K562 (cell line): ENCODE results near the gene TRDN. TPM values are rescaled to one million over a fixed set of nuclear protein-coding genes. Genes with fewer than 3 reads are reported as not detected.
A peak's percentile ranks its signal among the peaks of the same experiment; 100 is the strongest.

Source experiments
- ATAC-seq: fragments of 200-7000 bp; cut with Tn5 transposase; 3 replicates; pipeline ENCODE4 v1.9.1; 2020; ENCODE audit warnings: moderate library complexity
- BruUV-seq: library from RNA; stranded (reverse); fragments of 400-500 nt; replicated peaks from 2 replicates; lab custom pipeline; 2021; lab: Mats Ljungman, UMichigan
- CTCF ChIA-PET: fragments of 300-600 bp; formaldehyde crosslinking; extraction: SDS; loops from one replicate; lab custom pipeline; 2021; ENCODE audit warnings: low intra/inter-chr PET ratio; lab: Yijun Ruan, JAX
- POLR2A ChIA-PET: fragments of 300-600, 350-650 bp; sonication (Branson Sonifier 250); formaldehyde crosslinking; extraction: SDS; loops from one replicate; lab custom pipeline; 2021; ENCODE audit warnings: antibody characterized with exemption, inconsistent platforms; lab: Yijun Ruan, JAX
- DNase-seq, 4 experiments: peaks; one replicate each; pipeline versions ENCODE4 v3.0.0 to v3.0.0-alpha.2; 2011 to 2018; ENCODE audit warnings: low spot score in 3 of 4, mixed read lengths in 3 of 4; ENCODE audit errors: extremely low read depth in 1 of 4
- FAIRE-seq: peaks from 2 replicates; lab custom pipeline; 2011; peaks lifted over from hg19 to GRCh38; lab: Jason Lieb, UNC
- H2AFZ ChIP-seq: 2 replicates; pipeline ENCODE4 v1.6.0; 2011; ENCODE audit warnings: low read depth, low read length, control low read depth, inconsistent platforms
- H3K27ac ChIP-seq: fragments of 200-600 bp; 3 replicates; pipeline ENCODE4 v1.8.0; 2011; ENCODE audit warnings: low read depth, mild to moderate bottlenecking, control low read depth, inconsistent platforms, low read length, moderate library complexity, mixed read lengths; ENCODE audit errors: extremely low read depth
- H3K27me3 ChIP-seq, 2 experiments: fragments of 300-600 bp in 1 of 2; 2 replicates in 1 of 2; 3 replicates in 1 of 2; pipeline versions ENCODE4 v1.6.0 to v1.8.0; 2011; ENCODE audit warnings: inconsistent platforms in 2 of 2, low read length in 2 of 2, mild to moderate bottlenecking in 1 of 2, mixed read lengths in 1 of 2, moderate library complexity in 1 of 2; ENCODE audit not compliant: control insufficient read depth in 2 of 2, insufficient read depth in 2 of 2
- H3K36me3 ChIP-seq: fragments of 300-600 bp; 3 replicates; pipeline ENCODE4 v1.8.0; 2011; ENCODE audit warnings: mild to moderate bottlenecking, low read length, inconsistent platforms; ENCODE audit not compliant: control insufficient read depth, insufficient read depth
- H3K4me1 ChIP-seq, 2 experiments: fragments of 200-600 bp in 1 of 2; replicated peaks in 1 of 2; 2 replicates in 1 of 2; 3 replicates in 1 of 2; pipeline versions ENCODE4 v1.5.1 to v1.8.0; 2011; ENCODE audit warnings: inconsistent platforms in 2 of 2, low read length in 2 of 2, mild to moderate bottlenecking in 1 of 2, mixed read lengths in 1 of 2, moderate library complexity in 1 of 2; ENCODE audit not compliant: control insufficient read depth in 2 of 2, insufficient read depth in 2 of 2
- H3K4me2 ChIP-seq: 2 replicates; pipeline ENCODE4 v1.6.1; 2011; ENCODE audit warnings: low read length, control low read depth, inconsistent platforms, mixed read lengths; ENCODE audit not compliant: insufficient read depth
- H3K4me3 ChIP-seq: fragments of 200-600 bp; sonication (generic), shearing (Covaris generic); 2 replicates; pipeline ENCODE4 v1.5.1; 2016; ENCODE audit warnings: control low read depth, inconsistent platforms
- H3K79me2 ChIP-seq: fragments of 200-600 bp; 3 replicates; pipeline ENCODE4 v1.8.0; 2011; ENCODE audit warnings: low read length, inconsistent platforms; ENCODE audit not compliant: control insufficient read depth, insufficient read depth
- H3K9ac ChIP-seq, 2 experiments: 2 replicates each; pipeline versions ENCODE4 v1.6.0 to v1.6.1; 2011; ENCODE audit warnings: low read depth in 2 of 2, low read length in 2 of 2, control low read depth in 1 of 2, inconsistent platforms in 1 of 2, mild to moderate bottlenecking in 1 of 2, mixed read lengths in 1 of 2; ENCODE audit not compliant: insufficient read depth in 1 of 2
- H3K9me1 ChIP-seq: one replicate; pipeline ENCODE4 v1.6.0; 2011; ENCODE audit warnings: inconsistent platforms, mild to moderate bottlenecking, low read length, moderate library complexity; ENCODE audit not compliant: control insufficient read depth, insufficient read depth
- H3K9me3 ChIP-seq: replicated peaks from 2 replicates; pipeline ENCODE4 v1.5.1; 2011; ENCODE audit warnings: low read depth, low read length, inconsistent platforms; ENCODE audit not compliant: control insufficient read depth, insufficient read depth
- H4K20me1 ChIP-seq: replicated peaks from 2 replicates; pipeline ENCODE4 v1.6.1; 2011; ENCODE audit warnings: low read length, inconsistent platforms, mixed read lengths; ENCODE audit not compliant: control insufficient read depth, insufficient read depth
- ARID3A ChIP-seq: IDR thresholded peaks from 2 replicates; pipeline ENCODE4 v1.6.1; 2012; ENCODE audit warnings: low read depth, low read length, improper control_type of control experiment, borderline replicate concordance
- CTCF ChIP-seq, 3 experiments: IDR thresholded peaks in 2 of 3; conservative IDR thresholded peaks in 1 of 3; 2 replicates each; pipeline ENCODE4 v1.5.1; 2011 to 2012; ENCODE audit warnings: low read length in 3 of 3, mild to moderate bottlenecking in 3 of 3, control low read depth in 2 of 3, improper control_type of control experiment in 1 of 3, inconsistent platforms in 1 of 3, low read depth in 1 of 3, mixed read lengths in 1 of 3, moderate library complexity in 1 of 3; ENCODE audit not compliant: insufficient read depth in 2 of 3
- RAD21 ChIP-seq, 2 experiments: fragments of 250-450 bp in 1 of 2; fragments of 450-650 bp in 1 of 2; sonication (Bioruptor Pico) in 1 of 2; formaldehyde crosslinking in 1 of 2; IDR thresholded peaks in 1 of 2; conservative IDR thresholded peaks in 1 of 2; 2 replicates each; pipeline versions ENCODE4 v1.4.0 to v1.8.0; 2020 to 2022; ENCODE audit warnings: mild to moderate bottlenecking in 2 of 2, moderate library complexity in 1 of 2
- ZFP36 ChIP-seq: fragments of 150-350 bp; IDR thresholded peaks from 2 replicates; pipeline ENCODE4 v1.6.1; 2018; ENCODE audit warnings: low read length, low read depth; ENCODE audit not compliant: partially characterized antibody
- ZNF76 ChIP-seq: fragments of 250-450 bp; sonication (Bioruptor Pico); IDR thresholded peaks from 2 replicates; pipeline ENCODE4 v1.4.0; 2020; ENCODE audit warnings: mild to moderate bottlenecking, moderate library complexity, borderline replicate concordance
- WGBS: fragments of 100-300 bp; shearing (Covaris generic); methylation state at CpG from one replicate; pipeline ENCODE4 v1.1.6; 2016; ENCODE audit warnings: low coverage, mixed read lengths; ENCODE audit not compliant: insufficient coverage; ENCODE audit errors: missing lambda C conversion rate; 5-methylcytosine and 5-hydroxymethylcytosine counted together
- in situ Hi-C: fragments of 300-500 bp; cut with MboI; formaldehyde crosslinking; loops from 4 replicates; pipeline ENCODE4 v1.15.0; 2018; ENCODE audit warnings: inconsistent platforms, mixed read lengths
- intact Hi-C: fragments of 100-400 bp; cut with micrococcal nuclease; formaldehyde crosslinking; loops from 2 replicates; pipeline ENCODE4 v1.14.2; 2022
- polyA plus RNA-seq, 8 experiments: library from polyadenylated mRNA; depleted of rRNA in 4 of 8; stranded (reverse) in 5 of 8; unstranded in 3 of 8; fragments of >200 nt; fragmentation: Nextera tagmentation in 2 of 8; fragmentation: Illumina TruSeq in 1 of 8; extraction: Ambion mirVana in 2 of 8; extraction: Trizol in 1 of 8; gene quantifications; 2 replicates each; pipeline versions ENCODE4 v1.2.1 to v1.2.3, GENCODE V29; 2011 to 2014; ENCODE audit warnings: inconsistent platforms in 1 of 8, missing spikeins in 1 of 8
- total RNA-seq, 7 experiments: library from RNA; depleted of rRNA in 6 of 7; stranded (reverse); fragments of >200 nt in 6 of 7; fragmentation: Illumina TruSeq in 2 of 7; extraction: Trizol in 2 of 7; gene quantifications; 2 replicates each; pipeline versions ENCODE4 v1.2.1 to v1.2.3, GENCODE V29; 2011 to 2021; ENCODE audit warnings: low replicate concordance in 1 of 7

Gene TRDN
- total and polyA plus RNA-seq, 9 of the 15 experiments (the other 6 are each of a cell fraction or from before 2014, with no cell fraction given), result 0.05 to 0.50 (median 0.16) TPM

GRCh38 chr6:123316733-123317323 lies 319.9 kb downstream of the TRDN start:
- no peaks in the 10 kb centered on the region for H3K27me3 ChIP-seq
- intact Hi-C loops, result loop anchor here (1.0 to 10.0 kb wide), 3 partner anchors 182 to 587 kb away; no protein-coding TSS in a partner anchor
- no peaks in the 10 kb centered on the region for H3K4me1 ChIP-seq
- H3K9ac ChIP-seq, result no peak overlapping the region
- peak; percentile 9 to 22 (median 19) for DNase-seq
- H2AFZ ChIP-seq, result no peak overlapping the region
- ChIA-PET CTCF (interaction anchor here (0.6 to 1.4 kb wide), 3 partner anchors 448 to 825 kb away, joined by 3 to 4 read pairs (median 4); no protein-coding TSS in a partner anchor), POLR2A (no interaction called here)
- no peaks in the 10 kb centered on the region for H4K20me1 ChIP-seq
- no peak overlapping the region for H3K27ac ChIP-seq
- 4% methylated on average over 2 of the region's 2 CpGs for WGBS
- FAIRE-seq, result no peak
- no peak overlapping the region for H3K4me2 ChIP-seq
- H3K79me2 ChIP-seq, result no peaks in the 10 kb centered on the region
- H3K9me1 ChIP-seq, result no peaks in the 10 kb centered on the region
- TF ChIP-seq ZFP36 (no peak), CTCF (IDR thresholded peaks at IDR 0.05 in 2 of 3, conservative IDR thresholded peaks at IDR 0.05 in 1 of 3; ENCODE audit: insufficient read depth in 2 of 3, low read depth in 1 of 3, low read length in 3 of 3) (peak in 2 of 3 experiments; percentile 21 to 52; a peak in 3 of 6 replicates), ARID3A (peak; percentile 69; the same call in 1 of the 2 replicates), RAD21 (CRISPR knock-in tag; conservative IDR thresholded peaks at IDR 0.05 in 1 of 2, IDR thresholded peaks at IDR 0.05 in 1 of 2) (peak; percentile 42 to 57), ZNF76 (CRISPR knock-in tag) (no peak)
- ATAC-seq, result no peak
- no peaks in the 10 kb centered on the region for H3K9me3 ChIP-seq
- H3K4me3 ChIP-seq, result no peak overlapping the region
- BruUV-seq, result no TSS peak
- no peaks in the 10 kb centered on the region for H3K36me3 ChIP-seq
- in situ Hi-C loops, result loop anchor here (25.0 kb wide), 1 partner anchor 580 kb away; no protein-coding TSS in a partner anchor
